ENCODE data around the gene KCNJ15. TPM values are rescaled to one million over a fixed set of nuclear protein-coding genes. Genes with fewer than 3 reads are reported as not detected.

KCNJ15 gene
- total RNA-seq, 4 donors from 2014 or later = 0.14 to 0.16 TPM; not detected in 2

- in situ Hi-C loops (cut with MboI; ENCODE audit: low pct_ligation_motif_present in 1 of 4, low pct_unique_long_range_greater_than_20kb in 1 of 4, low sequenced_read_pairs in 3 of 4) = no loop called here
- TF ChIP-seq POLR2AphosphoS5 (IDR thresholded peaks at IDR 0.05) (no peak), CTCF (IDR thresholded peaks at IDR 0.05) (no peak), EP300 (IDR thresholded peaks at IDR 0.05; ENCODE audit: low read depth) (no peak), POLR2A (IDR thresholded peaks at IDR 0.05) (no peak)
Observed at GRCh38 chr21:38265166-38265565, 8.4 kb downstream of the KCNJ15 start.

GRCh38 chr21:38266732-38267131 lies 9.9 kb downstream of the KCNJ15 start:
- no peak for DNase-seq
- Histone ChIP-seq H3K9me3 (no peaks in the 10 kb centered on the region), H3K4me3 (no peak overlapping the region), H3K36me3 (no peaks in the 10 kb centered on the region), H3K4me1 (peaks cover 0 to 14% (median 5%) of the 10 kb centered on the region in 4 donors), H3K27me3 (no peaks in the 10 kb centered on the region), H3K27ac (no peak overlapping the region)
- WGBS, 2 donors (ENCODE audit: low coverage in 1 of 2) = 91 to 100% methylated on average over 2 of the region's 2 CpGs
- in situ Hi-C loops (cut with MboI; ENCODE audit: low pct_ligation_motif_present in 1 of 4, low pct_unique_long_range_greater_than_20kb in 1 of 4, low sequenced_read_pairs in 3 of 4) (no loop called here), intact Hi-C loops (cut with DNase I; ENCODE audit: low total_unique reads) (no loop called here)
- no peak for TF ChIP-seq EP300 (IDR thresholded peaks at IDR 0.05; ENCODE audit: low read depth)
- no peak for TF ChIP-seq POLR2A (IDR thresholded peaks at IDR 0.05)
- no peak for TF ChIP-seq CTCF (IDR thresholded peaks at IDR 0.05)
- TF ChIP-seq POLR2AphosphoS5 (IDR thresholded peaks at IDR 0.05) = no peak

More at GRCh38 chr21:38265166-38265565, 8.4 kb downstream of the KCNJ15 start:
- 86 to 88% methylated on average over 1 of the region's 1 CpG for WGBS, 2 donors (ENCODE audit: low coverage in 1 of 2)
- Histone ChIP-seq H3K36me3 (no peaks in the 10 kb centered on the region), H3K4me1 (peaks cover 0 to 14% (median 5%) of the 10 kb centered on the region in 4 donors), H3K9me3 (no peaks in the 10 kb centered on the region), H3K27me3 (no peaks in the 10 kb centered on the region), H3K27ac (no peak overlapping the region), H3K4me3 (no peak overlapping the region)
- DNase-seq = no peak
- intact Hi-C loops (cut with DNase I; ENCODE audit: low total_unique reads) = no loop called here

- no peaks in the 10 kb centered on the region for H3K36me3 ChIP-seq
- in situ Hi-C loops (cut with MboI; ENCODE audit: low pct_ligation_motif_present in 1 of 4, low pct_unique_long_range_greater_than_20kb in 1 of 4, low sequenced_read_pairs in 3 of 4) = no loop called here
- H3K9me3 ChIP-seq = no peaks in the 10 kb centered on the region
- intact Hi-C loops (cut with DNase I; ENCODE audit: low total_unique reads) = no loop called here
- no peak for TF ChIP-seq POLR2AphosphoS5 (IDR thresholded peaks at IDR 0.05)
- no peak for TF ChIP-seq POLR2A (IDR thresholded peaks at IDR 0.05)
- no peak for TF ChIP-seq EP300 (IDR thresholded peaks at IDR 0.05; ENCODE audit: low read depth)
- TF ChIP-seq CTCF (IDR thresholded peaks at IDR 0.05) = no peak
- H3K27ac ChIP-seq = no peak overlapping the region
- 83 to 93% methylated on average over 2 to 3 of the region's 3 CpGs for WGBS, 2 donors (ENCODE audit: low coverage in 1 of 2)
- no peaks in the 10 kb centered on the region for H3K27me3 ChIP-seq
- no peak overlapping the region for H3K4me3 ChIP-seq
- DNase-seq = no peak
- H3K4me1 ChIP-seq = peaks cover 0 to 14% (median 5%) of the 10 kb centered on the region in 4 donors
Observed at GRCh38 chr21:38267136-38267755, 10.5 kb downstream of the KCNJ15 start.

GRCh38 chr21:38267991-38268863 lies 11.4 kb downstream of the KCNJ15 start:
- intact Hi-C loops (cut with DNase I; ENCODE audit: low total_unique reads) (no loop called here), in situ Hi-C loops (cut with MboI; ENCODE audit: low pct_ligation_motif_present in 1 of 4, low pct_unique_long_range_greater_than_20kb in 1 of 4, low sequenced_read_pairs in 3 of 4) (no loop called here)
- WGBS, 2 donors (ENCODE audit: low coverage in 1 of 2) = 62 to 64% methylated on average over 5 of the region's 5 CpGs
- Histone ChIP-seq H3K4me3 (no peak overlapping the region), H3K27ac (no peak overlapping the region), H3K36me3 (no peaks in the 10 kb centered on the region), H3K9me3 (no peaks in the 10 kb centered on the region), H3K27me3 (no peaks in the 10 kb centered on the region), H3K4me1 (peaks cover 0 to 14% (median 5%) of the 10 kb centered on the region in 4 donors)
- no peak for TF ChIP-seq POLR2AphosphoS5 (IDR thresholded peaks at IDR 0.05)
- no peak for TF ChIP-seq POLR2A (IDR thresholded peaks at IDR 0.05)
- TF ChIP-seq EP300 (IDR thresholded peaks at IDR 0.05; ENCODE audit: low read depth) = no peak
- no peak for TF ChIP-seq CTCF (IDR thresholded peaks at IDR 0.05)
- no peak for DNase-seq

All from transverse colon (tissue), 4 donors.